Measurements from ENCODE around the gene LMF1. TPM values are rescaled to one million over a fixed set of nuclear protein-coding genes. Genes with fewer than 3 reads are reported as not detected.

The LMF1 gene
- total and polyA plus RNA-seq, 9 of the 15 experiments (the other 6 are each of a cell fraction or from before 2014, with no cell fraction given), result 0.11 to 1.6 (median 0.55) TPM; not detected in 1

DNA sequence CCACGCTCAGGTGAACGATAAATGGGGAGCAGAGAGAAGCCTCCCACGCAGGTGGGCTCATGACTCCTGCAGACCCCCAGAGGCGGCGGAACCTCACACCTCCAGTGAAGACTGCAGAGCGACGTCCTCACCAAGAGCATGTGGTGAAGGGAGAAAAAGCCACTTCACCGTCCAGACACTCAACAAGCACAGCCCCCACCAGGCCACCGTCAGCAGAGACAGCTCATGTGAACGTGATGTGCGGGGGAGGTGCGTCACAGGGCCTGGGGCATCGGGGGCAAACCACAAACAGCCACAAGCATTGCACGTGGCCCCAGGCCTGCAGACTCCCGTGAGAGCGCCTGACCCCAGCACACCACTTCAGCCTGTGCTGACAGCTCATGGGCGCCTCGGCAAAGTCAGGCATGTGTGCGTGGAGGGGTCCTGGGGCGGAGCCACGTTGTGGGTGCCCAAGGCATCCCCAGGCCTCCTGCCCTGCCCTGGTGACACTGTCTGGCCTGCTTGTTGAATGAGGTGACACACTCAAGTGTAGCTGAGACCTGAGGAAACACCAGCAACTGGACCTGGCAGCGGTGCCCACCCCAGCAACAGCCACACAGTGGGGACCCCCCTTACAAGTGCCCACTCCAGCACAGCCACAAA is 19.0 kb downstream of the LMF1 start (continued):
- TF ChIP-seq FOXM1 (IDR thresholded peaks at IDR 0.05; ENCODE audit: low read depth) (no peak), FOXM1 (CRISPR knock-in tag; IDR thresholded peaks at IDR 0.05; ENCODE audit: low read depth) (0 out of 2 replicates have a peak, but pooled peaks have one; percentile 65), SAP30 (IDR thresholded peaks at IDR 0.05; ENCODE audit: borderline replicate concordance, insufficient read depth, low read depth, low read length, poor library complexity, severe bottlenecking) (no peak), SMARCB1 (IDR thresholded peaks at IDR 0.05; ENCODE audit: insufficient read length, low read depth) (no peak), L3MBTL2 (IDR thresholded peaks at IDR 0.05) (peak; percentile 98), MXI1 (IDR thresholded peaks at IDR 0.05; ENCODE audit: low read depth, low read length) (no peak), ZFX (CRISPR knock-in tag; IDR thresholded peaks at IDR 0.05) (peak; percentile 91), ZNF584 (CRISPR knock-in tag; IDR thresholded peaks at IDR 0.05; ENCODE audit: low read depth) (peak; percentile 81), ZNF561 (CRISPR knock-in tag; conservative IDR thresholded peaks at IDR 0.05) (no peak), RUNX1 (IDR thresholded peaks at IDR 0.05; ENCODE audit: low read depth) (no peak), LEF1 (IDR thresholded peaks at IDR 0.05) (peak; percentile 73; the same call in 1 of the 2 replicates), ZNF780A (CRISPR knock-in tag; IDR thresholded peaks at IDR 0.05) (no peak), NFYB (IDR thresholded peaks at IDR 0.05; ENCODE audit: extremely low read depth, insufficient read length) (no peak), NR3C1 (CRISPR knock-in tag; IDR thresholded peaks at IDR 0.05) (no peak), ZNF232 (CRISPR knock-in tag; IDR thresholded peaks at IDR 0.05) (peak; percentile 81; the same call in 1 of the 2 replicates)
- TF ChIP-seq, protein P1, sequence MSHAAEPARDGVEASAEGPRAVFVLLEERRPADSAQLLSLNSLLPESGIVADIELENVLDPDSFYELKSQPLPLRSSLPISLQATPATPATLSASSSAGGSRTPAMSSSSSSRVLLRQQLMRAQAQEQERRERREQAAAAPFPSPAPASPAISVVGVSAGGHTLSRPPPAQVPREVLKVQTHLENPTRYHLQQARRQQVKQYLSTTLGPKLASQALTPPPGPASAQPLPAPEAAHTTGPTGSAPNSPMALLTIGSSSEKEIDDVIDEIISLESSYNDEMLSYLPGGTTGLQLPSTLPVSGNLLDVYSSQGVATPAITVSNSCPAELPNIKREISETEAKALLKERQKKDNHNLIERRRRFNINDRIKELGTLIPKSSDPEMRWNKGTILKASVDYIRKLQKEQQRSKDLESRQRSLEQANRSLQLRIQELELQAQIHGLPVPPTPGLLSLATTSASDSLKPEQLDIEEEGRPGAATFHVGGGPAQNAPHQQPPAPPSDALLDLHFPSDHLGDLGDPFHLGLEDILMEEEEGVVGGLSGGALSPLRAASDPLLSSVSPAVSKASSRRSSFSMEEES (CRISPR knock-in tag; IDR thresholded peaks at IDR 0.05), result peak; percentile 29; the same call in 1 of the 2 replicates
- TF ChIP-seq, protein P2, sequence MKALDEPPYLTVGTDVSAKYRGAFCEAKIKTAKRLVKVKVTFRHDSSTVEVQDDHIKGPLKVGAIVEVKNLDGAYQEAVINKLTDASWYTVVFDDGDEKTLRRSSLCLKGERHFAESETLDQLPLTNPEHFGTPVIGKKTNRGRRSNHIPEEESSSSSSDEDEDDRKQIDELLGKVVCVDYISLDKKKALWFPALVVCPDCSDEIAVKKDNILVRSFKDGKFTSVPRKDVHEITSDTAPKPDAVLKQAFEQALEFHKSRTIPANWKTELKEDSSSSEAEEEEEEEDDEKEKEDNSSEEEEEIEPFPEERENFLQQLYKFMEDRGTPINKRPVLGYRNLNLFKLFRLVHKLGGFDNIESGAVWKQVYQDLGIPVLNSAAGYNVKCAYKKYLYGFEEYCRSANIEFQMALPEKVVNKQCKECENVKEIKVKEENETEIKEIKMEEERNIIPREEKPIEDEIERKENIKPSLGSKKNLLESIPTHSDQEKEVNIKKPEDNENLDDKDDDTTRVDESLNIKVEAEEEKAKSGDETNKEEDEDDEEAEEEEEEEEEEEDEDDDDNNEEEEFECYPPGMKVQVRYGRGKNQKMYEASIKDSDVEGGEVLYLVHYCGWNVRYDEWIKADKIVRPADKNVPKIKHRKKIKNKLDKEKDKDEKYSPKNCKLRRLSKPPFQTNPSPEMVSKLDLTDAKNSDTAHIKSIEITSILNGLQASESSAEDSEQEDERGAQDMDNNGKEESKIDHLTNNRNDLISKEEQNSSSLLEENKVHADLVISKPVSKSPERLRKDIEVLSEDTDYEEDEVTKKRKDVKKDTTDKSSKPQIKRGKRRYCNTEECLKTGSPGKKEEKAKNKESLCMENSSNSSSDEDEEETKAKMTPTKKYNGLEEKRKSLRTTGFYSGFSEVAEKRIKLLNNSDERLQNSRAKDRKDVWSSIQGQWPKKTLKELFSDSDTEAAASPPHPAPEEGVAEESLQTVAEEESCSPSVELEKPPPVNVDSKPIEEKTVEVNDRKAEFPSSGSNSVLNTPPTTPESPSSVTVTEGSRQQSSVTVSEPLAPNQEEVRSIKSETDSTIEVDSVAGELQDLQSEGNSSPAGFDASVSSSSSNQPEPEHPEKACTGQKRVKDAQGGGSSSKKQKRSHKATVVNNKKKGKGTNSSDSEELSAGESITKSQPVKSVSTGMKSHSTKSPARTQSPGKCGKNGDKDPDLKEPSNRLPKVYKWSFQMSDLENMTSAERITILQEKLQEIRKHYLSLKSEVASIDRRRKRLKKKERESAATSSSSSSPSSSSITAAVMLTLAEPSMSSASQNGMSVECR (CRISPR knock-in tag; IDR thresholded peaks at IDR 0.05), result peak; percentile 77
- TF ChIP-seq, protein P3, sequence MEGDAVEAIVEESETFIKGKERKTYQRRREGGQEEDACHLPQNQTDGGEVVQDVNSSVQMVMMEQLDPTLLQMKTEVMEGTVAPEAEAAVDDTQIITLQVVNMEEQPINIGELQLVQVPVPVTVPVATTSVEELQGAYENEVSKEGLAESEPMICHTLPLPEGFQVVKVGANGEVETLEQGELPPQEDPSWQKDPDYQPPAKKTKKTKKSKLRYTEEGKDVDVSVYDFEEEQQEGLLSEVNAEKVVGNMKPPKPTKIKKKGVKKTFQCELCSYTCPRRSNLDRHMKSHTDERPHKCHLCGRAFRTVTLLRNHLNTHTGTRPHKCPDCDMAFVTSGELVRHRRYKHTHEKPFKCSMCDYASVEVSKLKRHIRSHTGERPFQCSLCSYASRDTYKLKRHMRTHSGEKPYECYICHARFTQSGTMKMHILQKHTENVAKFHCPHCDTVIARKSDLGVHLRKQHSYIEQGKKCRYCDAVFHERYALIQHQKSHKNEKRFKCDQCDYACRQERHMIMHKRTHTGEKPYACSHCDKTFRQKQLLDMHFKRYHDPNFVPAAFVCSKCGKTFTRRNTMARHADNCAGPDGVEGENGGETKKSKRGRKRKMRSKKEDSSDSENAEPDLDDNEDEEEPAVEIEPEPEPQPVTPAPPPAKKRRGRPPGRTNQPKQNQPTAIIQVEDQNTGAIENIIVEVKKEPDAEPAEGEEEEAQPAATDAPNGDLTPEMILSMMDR (IDR thresholded peaks at IDR 0.05 in 2 of 3, conservative IDR thresholded peaks at IDR 0.05 in 1 of 3; ENCODE audit: insufficient read depth in 2 of 3, low read depth in 1 of 3, low read length in 3 of 3), result no peak
- TF ChIP-seq, protein P4, sequence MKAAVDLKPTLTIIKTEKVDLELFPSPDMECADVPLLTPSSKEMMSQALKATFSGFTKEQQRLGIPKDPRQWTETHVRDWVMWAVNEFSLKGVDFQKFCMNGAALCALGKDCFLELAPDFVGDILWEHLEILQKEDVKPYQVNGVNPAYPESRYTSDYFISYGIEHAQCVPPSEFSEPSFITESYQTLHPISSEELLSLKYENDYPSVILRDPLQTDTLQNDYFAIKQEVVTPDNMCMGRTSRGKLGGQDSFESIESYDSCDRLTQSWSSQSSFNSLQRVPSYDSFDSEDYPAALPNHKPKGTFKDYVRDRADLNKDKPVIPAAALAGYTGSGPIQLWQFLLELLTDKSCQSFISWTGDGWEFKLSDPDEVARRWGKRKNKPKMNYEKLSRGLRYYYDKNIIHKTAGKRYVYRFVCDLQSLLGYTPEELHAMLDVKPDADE (conservative IDR thresholded peaks at IDR 0.05; ENCODE audit: control insufficient read depth, low read depth, low read length), result no peak

Measured in K562 (cell line).